GM12878 (cell line): Measurements from ENCODE around the gene C1orf232. TPM values are rescaled to one million over a fixed set of nuclear protein-coding genes. Genes with fewer than 3 reads are reported as not detected.

ENCODE experiments used
- BACH1 ChIP-seq: fragments of 450-650 bp; IDR thresholded peaks from 2 replicates; pipeline ENCODE4 v1.6.1; 2017; ENCODE audit warnings: mild to moderate bottlenecking, borderline replicate concordance
- BCL11A ChIP-seq: IDR thresholded peaks from 2 replicates; pipeline ENCODE4 v1.6.1; 2011; ENCODE audit warnings: low read depth, low read length
- CBFB ChIP-seq: IDR thresholded peaks from 2 replicates; pipeline ENCODE4 v1.6.1; 2016; ENCODE audit warnings: antibody characterized with exemption, low read depth
- CEBPB ChIP-seq, 2 experiments: fragments of 150-350 bp in 1 of 2; IDR thresholded peaks; 2 replicates each; pipeline ENCODE4 v1.6.1; 2012 to 2014; ENCODE audit warnings: low read depth in 2 of 2, low read length in 2 of 2, borderline replicate concordance in 1 of 2, inconsistent platforms in 1 of 2
- IKZF1 ChIP-seq: fragments of 450-650 bp; conservative IDR thresholded peaks from 2 replicates; pipeline ENCODE4 v1.6.1; 2017; ENCODE audit warnings: antibody characterized with exemption, mild to moderate bottlenecking
- IRF4 ChIP-seq: IDR thresholded peaks from 2 replicates; pipeline ENCODE4 v1.6.1; 2011; ENCODE audit warnings: low read depth, low read length
- LARP7 ChIP-seq: fragments of 450-650 bp; IDR thresholded peaks from 2 replicates; pipeline ENCODE4 v1.6.1; 2017; ENCODE audit warnings: mild to moderate bottlenecking
- NFYB ChIP-seq: IDR thresholded peaks from 2 replicates; pipeline ENCODE4 v1.6.1; 2011; ENCODE audit warnings: low read depth, mild to moderate bottlenecking, low read length, improper control_type of control experiment, moderate library complexity; ENCODE audit not compliant: insufficient read depth
- PAX8 ChIP-seq: fragments of 450-650 bp; IDR thresholded peaks from 2 replicates; pipeline ENCODE4 v1.6.1; 2017; ENCODE audit warnings: mild to moderate bottlenecking, moderate library complexity
- PML ChIP-seq: IDR thresholded peaks from 2 replicates; pipeline ENCODE4 v1.6.1; 2012; ENCODE audit warnings: low read length, inconsistent platforms
- SMAD5 ChIP-seq: IDR thresholded peaks from 2 replicates; pipeline ENCODE4 v1.6.1; 2016; ENCODE audit warnings: antibody characterized with exemption, low read depth
- TCF12 ChIP-seq: IDR thresholded peaks from 2 replicates; pipeline ENCODE4 v1.6.1; 2011; ENCODE audit warnings: low read depth, mild to moderate bottlenecking, low read length
- TCF7 ChIP-seq: IDR thresholded peaks from 2 replicates; pipeline ENCODE4 v1.6.1; 2014; ENCODE audit warnings: antibody characterized with exemption, borderline replicate concordance
- polyA plus RNA-seq, 11 experiments: library from polyadenylated mRNA; depleted of rRNA in 4 of 11; unstranded in 6 of 11; stranded (reverse) in 5 of 11; fragments of >200 nt; fragmentation: Nextera tagmentation in 4 of 11; fragmentation: Illumina TruSeq in 1 of 11; extraction: Ambion mirVana in 4 of 11; extraction: Trizol in 1 of 11; gene quantifications; 1 replicate in 1 of 11; 2 replicates in 10 of 11; pipeline versions ENCODE4 v1.2.1 to v1.2.3, GENCODE V29; 2011 to 2016; ENCODE audit warnings: inconsistent platforms in 2 of 11, missing spikeins in 2 of 11, low read depth in 1 of 11
- total RNA-seq, 4 experiments: library from RNA; depleted of rRNA in 3 of 4; stranded (reverse); fragments of >200 nt in 3 of 4; fragmentation: Illumina TruSeq in 1 of 4; extraction: Trizol in 1 of 4; gene quantifications; 2 replicates each; pipeline versions ENCODE4 v1.2.1 to v1.2.3, GENCODE V29; 2013 to 2021
- TF ChIP-seq, protein P1 (sequence below): fragments of 150-350 bp; IDR thresholded peaks from 2 replicates; pipeline ENCODE4 v1.6.1; 2014; ENCODE audit warnings: mild to moderate bottlenecking, low read depth, low read length
- TF ChIP-seq, protein P2 (sequence below), 3 experiments: IDR thresholded peaks in 2 of 3; conservative IDR thresholded peaks in 1 of 3; 2 replicates each; pipeline ENCODE4 v1.5.1; 2011; ENCODE audit warnings: low read depth in 3 of 3, low read length in 3 of 3, mild to moderate bottlenecking in 3 of 3, control low read depth in 2 of 3, moderate library complexity in 2 of 3, inconsistent platforms in 1 of 3, mixed read lengths in 1 of 3; ENCODE audit not compliant: control insufficient read depth in 2 of 3, insufficient read depth in 1 of 3; ENCODE audit errors: extremely low read depth in 1 of 3
- TF ChIP-seq, protein P3 (sequence below): fragments of 450-650 bp; conservative IDR thresholded peaks from 2 replicates; pipeline ENCODE4 v1.6.1; 2017; ENCODE audit warnings: mild to moderate bottlenecking, moderate library complexity

Gene C1orf232
- total and polyA plus RNA-seq, 10 of the 15 experiments (the other 5 are each of a cell fraction or from before 2014, with no cell fraction given) = not detected

DNA sequence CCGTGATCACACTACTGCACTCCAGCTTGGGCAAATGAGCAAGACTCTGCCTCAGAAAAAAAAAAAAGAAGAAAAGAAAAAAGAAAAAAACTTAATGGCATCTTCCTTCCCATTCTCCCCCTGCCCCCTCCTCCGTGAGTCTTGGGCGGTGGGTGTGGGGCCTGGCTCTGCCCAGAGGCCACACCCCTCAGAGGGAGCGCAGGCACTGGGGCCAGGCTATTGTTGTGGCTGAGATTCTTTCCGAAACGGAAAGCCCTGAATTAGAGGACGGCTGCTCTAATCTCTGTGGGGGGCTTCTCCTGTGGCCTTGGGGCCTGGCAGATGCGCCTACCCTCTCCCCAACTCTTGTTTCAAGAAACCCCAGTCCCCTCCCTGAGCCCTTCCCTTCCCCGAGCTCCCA lies 14.0 kb downstream of the C1orf232 start (continued):
- no peak for TF ChIP-seq SMAD5
- no peak for TF ChIP-seq PML
- no peak for TF ChIP-seq IRF4
- TF ChIP-seq, protein P1, sequence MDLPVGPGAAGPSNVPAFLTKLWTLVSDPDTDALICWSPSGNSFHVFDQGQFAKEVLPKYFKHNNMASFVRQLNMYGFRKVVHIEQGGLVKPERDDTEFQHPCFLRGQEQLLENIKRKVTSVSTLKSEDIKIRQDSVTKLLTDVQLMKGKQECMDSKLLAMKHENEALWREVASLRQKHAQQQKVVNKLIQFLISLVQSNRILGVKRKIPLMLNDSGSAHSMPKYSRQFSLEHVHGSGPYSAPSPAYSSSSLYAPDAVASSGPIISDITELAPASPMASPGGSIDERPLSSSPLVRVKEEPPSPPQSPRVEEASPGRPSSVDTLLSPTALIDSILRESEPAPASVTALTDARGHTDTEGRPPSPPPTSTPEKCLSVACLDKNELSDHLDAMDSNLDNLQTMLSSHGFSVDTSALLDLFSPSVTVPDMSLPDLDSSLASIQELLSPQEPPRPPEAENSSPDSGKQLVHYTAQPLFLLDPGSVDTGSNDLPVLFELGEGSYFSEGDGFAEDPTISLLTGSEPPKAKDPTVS = no peak
- no peak for TF ChIP-seq PAX8
- no peak for TF ChIP-seq IKZF1
- TF ChIP-seq CEBPB (IDR thresholded peaks at IDR 0.05; ENCODE audit: borderline replicate concordance in 1 of 2, low read depth in 2 of 2, low read length in 2 of 2) = no peak
- no peak for TF ChIP-seq BCL11A
- no peak for TF ChIP-seq TCF7
- no peak for TF ChIP-seq BACH1
- TF ChIP-seq LARP7 = no peak
- TF ChIP-seq, protein P2, sequence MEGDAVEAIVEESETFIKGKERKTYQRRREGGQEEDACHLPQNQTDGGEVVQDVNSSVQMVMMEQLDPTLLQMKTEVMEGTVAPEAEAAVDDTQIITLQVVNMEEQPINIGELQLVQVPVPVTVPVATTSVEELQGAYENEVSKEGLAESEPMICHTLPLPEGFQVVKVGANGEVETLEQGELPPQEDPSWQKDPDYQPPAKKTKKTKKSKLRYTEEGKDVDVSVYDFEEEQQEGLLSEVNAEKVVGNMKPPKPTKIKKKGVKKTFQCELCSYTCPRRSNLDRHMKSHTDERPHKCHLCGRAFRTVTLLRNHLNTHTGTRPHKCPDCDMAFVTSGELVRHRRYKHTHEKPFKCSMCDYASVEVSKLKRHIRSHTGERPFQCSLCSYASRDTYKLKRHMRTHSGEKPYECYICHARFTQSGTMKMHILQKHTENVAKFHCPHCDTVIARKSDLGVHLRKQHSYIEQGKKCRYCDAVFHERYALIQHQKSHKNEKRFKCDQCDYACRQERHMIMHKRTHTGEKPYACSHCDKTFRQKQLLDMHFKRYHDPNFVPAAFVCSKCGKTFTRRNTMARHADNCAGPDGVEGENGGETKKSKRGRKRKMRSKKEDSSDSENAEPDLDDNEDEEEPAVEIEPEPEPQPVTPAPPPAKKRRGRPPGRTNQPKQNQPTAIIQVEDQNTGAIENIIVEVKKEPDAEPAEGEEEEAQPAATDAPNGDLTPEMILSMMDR (IDR thresholded peaks at IDR 0.05 in 2 of 3, conservative IDR thresholded peaks at IDR 0.05 in 1 of 3; ENCODE audit: control insufficient read depth in 2 of 3, extremely low read depth in 1 of 3, insufficient read depth in 1 of 3, low read depth in 3 of 3, low read length in 3 of 3) = no peak
- TF ChIP-seq, protein P3, sequence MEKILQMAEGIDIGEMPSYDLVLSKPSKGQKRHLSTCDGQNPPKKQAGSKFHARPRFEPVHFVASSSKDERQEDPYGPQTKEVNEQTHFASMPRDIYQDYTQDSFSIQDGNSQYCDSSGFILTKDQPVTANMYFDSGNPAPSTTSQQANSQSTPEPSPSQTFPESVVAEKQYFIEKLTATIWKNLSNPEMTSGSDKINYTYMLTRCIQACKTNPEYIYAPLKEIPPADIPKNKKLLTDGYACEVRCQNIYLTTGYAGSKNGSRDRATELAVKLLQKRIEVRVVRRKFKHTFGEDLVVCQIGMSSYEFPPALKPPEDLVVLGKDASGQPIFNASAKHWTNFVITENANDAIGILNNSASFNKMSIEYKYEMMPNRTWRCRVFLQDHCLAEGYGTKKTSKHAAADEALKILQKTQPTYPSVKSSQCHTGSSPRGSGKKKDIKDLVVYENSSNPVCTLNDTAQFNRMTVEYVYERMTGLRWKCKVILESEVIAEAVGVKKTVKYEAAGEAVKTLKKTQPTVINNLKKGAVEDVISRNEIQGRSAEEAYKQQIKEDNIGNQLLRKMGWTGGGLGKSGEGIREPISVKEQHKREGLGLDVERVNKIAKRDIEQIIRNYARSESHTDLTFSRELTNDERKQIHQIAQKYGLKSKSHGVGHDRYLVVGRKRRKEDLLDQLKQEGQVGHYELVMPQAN = no peak
- no peak for TF ChIP-seq NFYB
- TF ChIP-seq TCF12 = no peak
- TF ChIP-seq CBFB = no peak
